ENCODE measurements around the gene GSC2.

The GSC2 gene

GRCh38 chr22:19115628-19116027, 34.5 kb downstream of the GSC2 start:
- TF ChIP-seq ZFX (IDR thresholded peaks at IDR 0.05) (no peak), CTCF (conservative IDR thresholded peaks at IDR 0.05) (no peak)
- H3K27ac ChIP-seq: no peak overlapping the region

GRCh38 chr22:19114984-19115552, 35.0 kb downstream of the GSC2 start:
- TF ChIP-seq CTCF (conservative IDR thresholded peaks at IDR 0.05): no peak
- no peak for TF ChIP-seq ZFX (IDR thresholded peaks at IDR 0.05)
- H3K27ac ChIP-seq: no peak overlapping the region

GRCh38 chr22:19113429-19113828, 36.7 kb downstream of the GSC2 start:
- TF ChIP-seq CTCF (conservative IDR thresholded peaks at IDR 0.05): no peak
- TF ChIP-seq ZFX (IDR thresholded peaks at IDR 0.05): no peak
- no peak overlapping the region for H3K27ac ChIP-seq

GRCh38 chr22:19111584-19111983, 38.5 kb downstream of the GSC2 start:
- TF ChIP-seq CTCF (conservative IDR thresholded peaks at IDR 0.05): no peak
- no peak for TF ChIP-seq ZFX (IDR thresholded peaks at IDR 0.05)
- no peak overlapping the region for H3K27ac ChIP-seq

- TF ChIP-seq CTCF (conservative IDR thresholded peaks at IDR 0.05) (no peak), ZFX (IDR thresholded peaks at IDR 0.05) (no peak)
- no peak overlapping the region for H3K27ac ChIP-seq
Measured at GRCh38 chr22:19111140-19111539, 39.0 kb downstream of the GSC2 start.

- H3K27ac ChIP-seq: no peak overlapping the region
- TF ChIP-seq ZFX (IDR thresholded peaks at IDR 0.05) (no peak), CTCF (conservative IDR thresholded peaks at IDR 0.05) (no peak)
Measured at GRCh38 chr22:19110646-19111045, 39.4 kb downstream of the GSC2 start.

- TF ChIP-seq CTCF (conservative IDR thresholded peaks at IDR 0.05): no peak
- no peak for TF ChIP-seq ZFX (IDR thresholded peaks at IDR 0.05)
- H3K27ac ChIP-seq: no peak overlapping the region
Measured at GRCh38 chr22:19110064-19110458, 40.0 kb downstream of the GSC2 start.
